Superior temporal gyrus (tissue), 1 donor: Measurements from ENCODE around the gene TAAR6.
"Not testable (repeated sequence)": the region's sequence is repeated elsewhere in the genome, so short reads cannot be mapped to it uniquely, and the experiment has no call there.

ENCODE experiments used
- DNase-seq: peaks from one replicate; pipeline ENCODE4 v3.0.0-alpha.2; 2016; ENCODE audit errors: extremely low spot score

Gene TAAR6

GRCh38 chr6:132589454-132589853 lies 19.3 kb downstream of the TAAR6 start, which contains the start of gene TAAR5:
TAAR5 (minus strand) TSS chr6:132589741; CDS start chr6:132589686, 55 bp downstream.
- DNase-seq: no peak

GRCh38 chr6:132590362-132590761 lies 20.2 kb downstream of the TAAR6 start:
- no peak for DNase-seq

GRCh38 chr6:132592855-132593254 lies 22.7 kb downstream of the TAAR6 start:
- DNase-seq: no peak

- DNase-seq: no peak
Observed at GRCh38 chr6:132596201-132596600, 26.1 kb downstream of the TAAR6 start.

GRCh38 chr6:132598473-132598872 lies 28.4 kb downstream of the TAAR6 start:
- no peak for DNase-seq

GRCh38 chr6:132600900-132601299 lies 30.8 kb downstream of the TAAR6 start:
- DNase-seq: not testable (repeated sequence)

GRCh38 chr6:132604635-132605152 lies 34.6 kb downstream of the TAAR6 start:
- DNase-seq: no peak

GRCh38 chr6:132607544-132608233 lies 37.6 kb downstream of the TAAR6 start:
- DNase-seq: no peak

GRCh38 chr6:132611616-132612015 lies 41.5 kb downstream of the TAAR6 start:
- DNase-seq: no peak

- DNase-seq: no peak
Observed at GRCh38 chr6:132612449-132613108, 42.5 kb downstream of the TAAR6 start.

- no peak for DNase-seq
Observed at GRCh38 chr6:132614554-132614953, 44.4 kb downstream of the TAAR6 start.

- no peak for DNase-seq
Observed at GRCh38 chr6:132616677-132617076, 46.6 kb downstream of the TAAR6 start.
